TTC549 (cell line): ENCODE results near the gene EXOC3L1.

ENCODE experiments used
- FAIRE-seq: peaks from 2 replicates; lab custom pipeline; 2012; peaks lifted over from hg19 to GRCh38; lab: Jason Lieb, UNC

Gene EXOC3L1

GRCh38 chr16:67163164-67163998, 26.6 kb downstream of the EXOC3L1 start:
- FAIRE-seq: no peak

- peak; percentile 28 for FAIRE-seq
Measured at GRCh38 chr16:67162506-67163163, 27.3 kb downstream of the EXOC3L1 start.

- no peak for FAIRE-seq
Measured at GRCh38 chr16:67161595-67162058, 28.3 kb downstream of the EXOC3L1 start.

- FAIRE-seq: no peak
Measured at GRCh38 chr16:67158637-67159600, 31.0 kb downstream of the EXOC3L1 start.

GRCh38 chr16:67157892-67158635, 31.9 kb downstream of the EXOC3L1 start:
- FAIRE-seq: no peak

- no peak for FAIRE-seq
Measured at GRCh38 chr16:67157106-67157748, 32.7 kb downstream of the EXOC3L1 start.

- FAIRE-seq: no peak
Measured at GRCh38 chr16:67156143-67156844, 33.6 kb downstream of the EXOC3L1 start.

GRCh38 chr16:67155295-67156142, 34.4 kb downstream of the EXOC3L1 start:
- no peak for FAIRE-seq

- no peak for FAIRE-seq
Measured at GRCh38 chr16:67154578-67155294, 35.2 kb downstream of the EXOC3L1 start.

- FAIRE-seq: no peak
Measured at GRCh38 chr16:67151431-67152097, 38.4 kb downstream of the EXOC3L1 start.

GRCh38 chr16:67150833-67151396, 39.0 kb downstream of the EXOC3L1 start, which contains the start of gene B3GNT9:
B3GNT9 (minus strand) TSS chr16:67150998; CDS start chr16:67150485, 513 bp downstream.
- no peak for FAIRE-seq

GRCh38 chr16:67150047-67150832, 39.7 kb downstream of the EXOC3L1 start:
- no peak for FAIRE-seq

GRCh38 chr16:67149276-67150046, 40.5 kb downstream of the EXOC3L1 start:
- FAIRE-seq: no peak

GRCh38 chr16:67148656-67149275, 41.2 kb downstream of the EXOC3L1 start:
- no peak for FAIRE-seq

GRCh38 chr16:67148221-67148620, 41.7 kb downstream of the EXOC3L1 start:
- FAIRE-seq: no peak
